ENCODE measurements around the gene PPP2R2D.

The PPP2R2D gene

GRCh38 chr10:131890276-131891195 is 10.3 kb upstream of the PPP2R2D start:
- DNase-seq = no peak

GRCh38 chr10:131891196-131891928 is 9.4 kb upstream of the PPP2R2D start:
- no peak for DNase-seq

GRCh38 chr10:131891929-131892805 is 8.6 kb upstream of the PPP2R2D start:
- DNase-seq = no peak

GRCh38 chr10:131892806-131893675 is 7.8 kb upstream of the PPP2R2D start:
- DNase-seq = no peak

- DNase-seq = no peak
Observed at GRCh38 chr10:131895116-131895515, 5.7 kb upstream of the PPP2R2D start.

- DNase-seq = no peak
Observed at GRCh38 chr10:131896403-131896802, 4.4 kb upstream of the PPP2R2D start.

- no peak for DNase-seq
Observed at GRCh38 chr10:131897297-131897899, 3.4 kb upstream of the PPP2R2D start.

GRCh38 chr10:131898061-131898460 is 2.7 kb upstream of the PPP2R2D start:
- no peak for DNase-seq

GRCh38 chr10:131898713-131899112 is 2.1 kb upstream of the PPP2R2D start:
- DNase-seq = no peak

- no peak for DNase-seq
Observed at GRCh38 chr10:131899116-131899690, 1.6 kb upstream of the PPP2R2D start.

- DNase-seq = no peak
Observed at GRCh38 chr10:131899695-131900349, 986 bp upstream of the PPP2R2D start.

GRCh38 chr10:131901181-131901829 is 497 bp downstream of the PPP2R2D start:
- DNase-seq = peak; percentile 45

GRCh38 chr10:131902211-131902610 is 1.4 kb downstream of the PPP2R2D start:
- no peak for DNase-seq

GRCh38 chr10:131902691-131903090 is 1.9 kb downstream of the PPP2R2D start:
- no peak for DNase-seq

- DNase-seq = no peak
Observed at GRCh38 chr10:131905267-131905571, 4.4 kb downstream of the PPP2R2D start.

GRCh38 chr10:131905603-131906268 is 4.9 kb downstream of the PPP2R2D start:
- DNase-seq = no peak

GRCh38 chr10:131906269-131906639 is 5.4 kb downstream of the PPP2R2D start:
- no peak for DNase-seq

GRCh38 chr10:131907679-131908078 is 6.9 kb downstream of the PPP2R2D start:
- no peak for DNase-seq

- no peak for DNase-seq
Observed at GRCh38 chr10:131908151-131908550, 7.3 kb downstream of the PPP2R2D start.
